Activated T-cell treated with anti-CD3 and anti-CD28 coated beads, Interleukin-2, amount 50 U/mL, for 72 hours (primary cell): ENCODE results near the gene TUBA3E. TPM values are rescaled to one million over a fixed set of nuclear protein-coding genes. Genes with fewer than 3 reads are reported as not detected.
"Not testable (repeated sequence)": the region's sequence is repeated elsewhere in the genome, so short reads cannot be mapped to it uniquely, and the experiment has no call there.

Experiments used
- ATAC-seq, 2 donors: fragments of 150-1000 bp; cut with Tn5 transposase; replicated peaks in 1 of 2; 2 replicates each; pipeline ENCODE4 v1.10.0; 2021; ENCODE audit warnings: moderate library complexity in 2 of 2, mild to moderate bottlenecking in 1 of 2
- DNase-seq, 2 donors: peaks; one replicate each; pipeline ENCODE4 v3.0.0; 2021 to 2022; ENCODE audit warnings: mixed read lengths in 1 of 2
- H3K27ac Mint-ChIP-seq: one replicate; pipeline ENCODE4 v1.8.0; 2022; ENCODE audit warnings: mild to moderate bottlenecking, moderate library complexity, mixed read lengths
- H3K27me3 Mint-ChIP-seq: one replicate; pipeline ENCODE4 v1.8.0; 2022; ENCODE audit warnings: low read depth, mixed read lengths
- H3K36me3 Mint-ChIP-seq, 2 donors: one replicate each; pipeline ENCODE4 v1.8.0; 2022; ENCODE audit warnings: mixed read lengths in 2 of 2, mild to moderate bottlenecking in 1 of 2; ENCODE audit not compliant: insufficient read depth in 2 of 2
- H3K4me1 Mint-ChIP-seq: one replicate; pipeline ENCODE4 v1.8.0; 2022; ENCODE audit warnings: low read depth, mixed read lengths
- H3K4me3 Mint-ChIP-seq, 2 donors: one replicate each; pipeline ENCODE4 v1.8.0; 2022; ENCODE audit warnings: mild to moderate bottlenecking in 2 of 2, mixed read lengths in 2 of 2, moderate library complexity in 2 of 2
- H3K9me3 Mint-ChIP-seq, 2 donors: one replicate each; pipeline ENCODE4 v1.8.0; 2022; ENCODE audit warnings: mixed read lengths in 2 of 2
- total RNA-seq, 2 donors: library from RNA; stranded (reverse); gene quantifications; one replicate each; pipeline ENCODE4 v1.2.3, GENCODE V29; 2022

TUBA3E gene
- total RNA-seq, 2 donors from 2014 or later: not detected

- not testable (repeated sequence) for H3K4me1 Mint-ChIP-seq, H3K27me3 Mint-ChIP-seq, H3K36me3 Mint-ChIP-seq, H3K9me3 Mint-ChIP-seq, H3K27ac Mint-ChIP-seq, DNase-seq, ATAC-seq
- H3K4me3 Mint-ChIP-seq: peak overlapping the region in 1 of 2 donors; percentile 14
These were observed 55.6 kb downstream of the TUBA3E start for GRCh38 chr2:130142396-130143265.

Other genes with a start within 250 kb of the TUBA3E start
- under 1 TPM in 1 of 2 donors, not detected in 1; 0.14 TPM for gene RAB6C, start 218.8 kb downstream of the TUBA3E start, total RNA-seq
- not detected for gene POTEF, start 69.2 kb downstream of the TUBA3E start, total RNA-seq
- gene CCDC74B, start 53.3 kb downstream of the TUBA3E start, total RNA-seq: 1 to 10 TPM in 1 of 2 donors, under 1 TPM in 1; 0.99 to 2.2 TPM
- gene SMPD4, start 16.8 kb downstream of the TUBA3E start, total RNA-seq: 10 to 100 TPM; 68.1 to 78.8 TPM
- 100 to 1,000 TPM; 324 to 329 TPM for gene MZT2B, start 16.2 kb downstream of the TUBA3E start, total RNA-seq
- gene IMP4, start 144.5 kb upstream of the TUBA3E start, total RNA-seq: 10 to 100 TPM; 77.4 to 95.4 TPM
- 10 to 100 TPM; 48.8 to 50.7 TPM for gene PTPN18, start 157.6 kb upstream of the TUBA3E start, total RNA-seq